Breast epithelium (tissue), 4 donors: ENCODE data around the gene SLC23A3. TPM values are rescaled to one million over a fixed set of nuclear protein-coding genes. Genes with fewer than 3 reads are reported as not detected.

Experiments used
- DNase-seq, 2 donors: peaks; one replicate each; pipeline ENCODE4 v3.0.0-alpha.2; 2019; ENCODE audit warnings: low spot score in 2 of 2
- H3K27ac ChIP-seq, 2 donors: fragments of 200-600 bp; sonication (generic) in 1 of 2; one replicate each; pipeline ENCODE4 v1.5.1; 2016 to 2019; ENCODE audit warnings: mild to moderate bottlenecking in 1 of 2
- H3K27me3 ChIP-seq, 2 donors: fragments of 200-600 bp; sonication (generic) in 1 of 2; one replicate each; pipeline versions ENCODE4 v1.5.1 to v1.6.0; 2017 to 2019; ENCODE audit warnings: control low read depth in 1 of 2, mild to moderate bottlenecking in 1 of 2
- H3K36me3 ChIP-seq: fragments of 200-600 bp; one replicate; pipeline ENCODE4 v1.5.1; 2019
- H3K4me1 ChIP-seq, 2 donors: fragments of 200-600 bp; sonication (generic); one replicate each; pipeline ENCODE4 v1.5.1; 2016 to 2019; ENCODE audit warnings: control low read depth in 1 of 2
- H3K4me3 ChIP-seq, 3 donors: fragments of 200-600 bp; sonication (generic); 1 replicate in 2 of 3; 2 replicates in 1 of 3; pipeline ENCODE4 v1.5.1; 2016 to 2019; ENCODE audit warnings: mild to moderate bottlenecking in 3 of 3, moderate library complexity in 2 of 3
- H3K9me3 ChIP-seq, 2 donors: fragments of 200-600 bp; sonication (generic) in 1 of 2; one replicate each; pipeline ENCODE4 v1.5.1; 2016 to 2019; ENCODE audit warnings: control low read depth in 1 of 2
- POLR2A ChIP-seq: fragments of 450-650 bp; IDR thresholded peaks from one replicate; pipeline ENCODE4 v1.6.1; 2016; ENCODE audit warnings: antibody characterized with exemption, mild to moderate bottlenecking, moderate library complexity
- POLR2AphosphoS5 ChIP-seq, 3 donors: sonication (generic); formaldehyde crosslinking; IDR thresholded peaks; one replicate each; pipeline ENCODE4 v1.6.1; 2017; ENCODE audit warnings: antibody characterized with exemption in 3 of 3
- intact Hi-C: fragments of 100-400 bp; cut with DNase I; formaldehyde crosslinking; loops from one replicate; pipeline ENCODE4 v1.15.1; 2023; ENCODE audit warnings: low total_unique reads
- total RNA-seq, 3 donors: library from RNA; depleted of rRNA; stranded (reverse); fragments of >200 nt; gene quantifications; one replicate each; pipeline ENCODE4 v1.1.0, GENCODE V29; 2016
- TF ChIP-seq, protein P1 (sequence below), 3 donors: fragments of 450-650 bp; IDR thresholded peaks; one replicate each; pipeline ENCODE4 v1.5.1; 2016 to 2017; ENCODE audit warnings: antibody characterized with exemption in 3 of 3, mild to moderate bottlenecking in 3 of 3, moderate library complexity in 3 of 3

Gene SLC23A3
- total RNA-seq, 3 donors from 2014 or later: 0.48 to 3.4 (median 2.0) TPM

DNA sequence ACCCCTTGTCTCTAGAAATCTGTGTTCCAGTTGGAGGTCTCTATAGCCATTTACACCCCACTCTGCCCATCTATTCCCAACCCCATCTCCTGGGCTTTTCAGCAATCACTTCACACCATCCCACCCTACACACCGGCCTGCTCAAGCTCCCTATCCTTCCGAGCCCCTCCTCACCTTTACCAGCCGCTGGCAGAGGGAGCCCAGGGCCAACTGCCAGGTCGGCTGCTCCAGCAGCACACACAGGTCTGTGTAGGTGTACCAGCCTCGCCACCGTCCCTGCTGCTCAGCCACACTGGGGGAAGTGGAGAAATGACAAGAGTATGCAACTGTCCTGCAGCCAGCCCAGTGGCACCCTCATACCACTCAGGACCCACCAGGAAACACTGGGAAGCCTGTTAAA lies 3.3 kb upstream of the SLC23A3 start:
- TF ChIP-seq POLR2AphosphoS5 (IDR thresholded peaks at IDR 0.05): no peak
- Histone ChIP-seq H3K4me1 (peaks cover 0 to 9% of the 10 kb centered on the region in 2 donors), H3K27ac (no peak overlapping the region), H3K9me3 (no peaks in the 10 kb centered on the region), H3K36me3 (no peaks in the 10 kb centered on the region), H3K27me3 (no peaks in the 10 kb centered on the region), H3K4me3 (no peak overlapping the region)
- intact Hi-C loops: loop anchor here (10.0 kb wide), 1 partner anchor 512 kb away; no protein-coding TSS in a partner anchor
- DNase-seq: no peak

DNA sequence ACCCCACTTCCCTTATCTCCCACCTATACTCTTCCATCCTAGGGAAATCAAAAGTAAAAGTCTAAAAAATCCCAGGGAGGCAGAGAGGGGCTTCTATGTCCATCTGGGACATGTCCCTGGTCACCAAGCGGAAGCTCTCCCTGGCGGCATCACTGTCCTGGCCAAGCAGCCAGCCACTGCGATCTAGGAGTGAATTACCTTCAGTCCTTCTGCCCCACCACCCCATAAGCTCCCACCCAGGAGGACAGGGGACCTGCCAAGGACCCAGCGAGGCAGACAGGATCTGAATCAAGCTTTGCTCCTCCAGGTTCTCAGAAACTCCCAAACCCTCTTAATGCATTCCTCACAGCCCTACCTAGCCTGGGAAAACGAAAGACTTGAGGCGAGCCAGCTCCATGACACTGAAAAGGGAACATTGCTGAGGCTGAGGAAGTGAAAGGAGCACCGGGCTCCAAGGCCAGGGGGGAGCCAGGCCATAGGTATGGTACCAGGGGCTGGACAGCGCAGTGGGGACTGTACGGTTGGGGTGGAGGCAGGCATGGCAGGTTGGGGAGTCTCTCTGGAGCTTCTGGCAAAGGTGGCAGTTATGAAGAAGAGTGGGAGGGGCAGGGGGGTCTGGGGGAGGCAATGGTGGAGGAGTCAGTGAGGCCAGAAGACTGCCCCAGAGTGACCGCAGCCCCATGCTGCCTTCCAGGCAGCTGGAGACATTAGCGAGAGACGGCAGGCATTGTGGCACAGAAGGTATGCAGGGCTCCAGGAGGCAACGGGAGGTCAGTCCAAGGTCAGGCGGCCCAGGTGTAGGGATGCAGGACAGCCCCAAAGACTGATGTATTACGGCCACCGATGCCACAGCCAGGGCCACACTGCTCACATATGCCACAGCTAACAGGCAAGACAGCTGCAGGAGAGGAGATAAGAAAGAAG lies 2.7 kb upstream of the SLC23A3 start:
- Histone ChIP-seq H3K27ac (peak overlapping the region; percentile 71 to 78), H3K27me3 (no peaks in the 10 kb centered on the region), H3K36me3 (no peaks in the 10 kb centered on the region), H3K9me3 (no peaks in the 10 kb centered on the region), H3K4me1 (peaks cover 0 to 9% of the 10 kb centered on the region in 2 donors), H3K4me3 (no peak overlapping the region)
- TF ChIP-seq POLR2A (no peak), POLR2AphosphoS5 (IDR thresholded peaks at IDR 0.05) (no peak)
- TF ChIP-seq, protein P1, sequence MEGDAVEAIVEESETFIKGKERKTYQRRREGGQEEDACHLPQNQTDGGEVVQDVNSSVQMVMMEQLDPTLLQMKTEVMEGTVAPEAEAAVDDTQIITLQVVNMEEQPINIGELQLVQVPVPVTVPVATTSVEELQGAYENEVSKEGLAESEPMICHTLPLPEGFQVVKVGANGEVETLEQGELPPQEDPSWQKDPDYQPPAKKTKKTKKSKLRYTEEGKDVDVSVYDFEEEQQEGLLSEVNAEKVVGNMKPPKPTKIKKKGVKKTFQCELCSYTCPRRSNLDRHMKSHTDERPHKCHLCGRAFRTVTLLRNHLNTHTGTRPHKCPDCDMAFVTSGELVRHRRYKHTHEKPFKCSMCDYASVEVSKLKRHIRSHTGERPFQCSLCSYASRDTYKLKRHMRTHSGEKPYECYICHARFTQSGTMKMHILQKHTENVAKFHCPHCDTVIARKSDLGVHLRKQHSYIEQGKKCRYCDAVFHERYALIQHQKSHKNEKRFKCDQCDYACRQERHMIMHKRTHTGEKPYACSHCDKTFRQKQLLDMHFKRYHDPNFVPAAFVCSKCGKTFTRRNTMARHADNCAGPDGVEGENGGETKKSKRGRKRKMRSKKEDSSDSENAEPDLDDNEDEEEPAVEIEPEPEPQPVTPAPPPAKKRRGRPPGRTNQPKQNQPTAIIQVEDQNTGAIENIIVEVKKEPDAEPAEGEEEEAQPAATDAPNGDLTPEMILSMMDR (IDR thresholded peaks at IDR 0.05): no peak
- DNase-seq: no peak
- intact Hi-C loops: loop anchor here (10.0 kb wide), 1 partner anchor 512 kb away; no protein-coding TSS in a partner anchor

DNA sequence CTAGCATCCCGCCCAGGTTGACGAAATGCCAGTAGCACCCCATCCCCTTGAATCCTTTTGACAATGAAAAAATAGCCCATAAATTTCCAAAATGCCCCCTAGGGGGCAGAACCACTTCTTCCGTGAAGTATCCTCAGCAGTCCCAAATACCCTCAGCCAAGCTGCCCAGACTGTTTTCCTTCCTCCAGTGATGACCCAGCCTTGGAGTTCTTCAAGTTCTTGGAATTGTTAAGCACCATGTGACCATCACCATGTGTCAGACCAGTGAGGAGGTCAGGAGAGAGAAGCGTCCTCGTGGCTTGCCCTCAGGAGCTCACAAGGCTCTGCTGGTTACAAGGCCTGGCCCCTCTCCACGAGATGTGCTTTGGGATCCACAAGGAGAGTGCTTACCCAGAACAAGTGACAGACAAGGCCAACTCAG lies 1.4 kb upstream of the SLC23A3 start:
- TF ChIP-seq POLR2AphosphoS5 (IDR thresholded peaks at IDR 0.05) (peak in 2 of 3 donors; percentile 45), POLR2A (no peak)
- TF ChIP-seq, protein P1 (IDR thresholded peaks at IDR 0.05): peak; percentile 68 to 73 (median 72)
- intact Hi-C loops: loop anchor here (10.0 kb wide), 1 partner anchor 514 kb away; no protein-coding TSS in a partner anchor
- peak overlapping the region; percentile 71 to 78 for H3K27ac ChIP-seq
- peak in 1 of 2 donors; percentile 57 for DNase-seq
- H3K9me3 ChIP-seq: no peaks in the 10 kb centered on the region
- no peak overlapping the region for H3K4me3 ChIP-seq
- no peaks in the 10 kb centered on the region for H3K27me3 ChIP-seq
- H3K4me1 ChIP-seq: peaks cover 0 to 9% of the 10 kb centered on the region in 2 donors
- H3K36me3 ChIP-seq: no peaks in the 10 kb centered on the region

DNA sequence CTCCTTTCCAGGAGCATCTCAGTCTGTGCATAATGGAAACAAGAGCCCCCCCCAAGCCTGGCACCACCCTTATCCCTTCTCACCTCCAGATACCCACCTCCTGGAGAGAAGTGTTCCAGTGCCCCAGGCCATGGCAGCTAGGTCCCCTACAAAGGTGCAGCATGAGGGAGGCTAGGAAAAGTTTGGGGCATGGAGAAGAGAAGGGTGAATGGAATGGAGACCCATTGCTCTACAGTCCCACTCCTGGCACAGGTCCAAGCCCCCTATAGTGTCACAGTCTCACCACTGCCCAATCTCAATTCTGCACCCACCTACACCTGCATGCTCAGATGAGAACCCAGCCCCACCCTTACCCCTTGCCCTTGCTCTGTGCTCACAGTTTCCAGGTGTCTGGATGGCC lies 897 bp downstream of the SLC23A3 start:
- Histone ChIP-seq H3K4me3 (no peak overlapping the region), H3K9me3 (no peaks in the 10 kb centered on the region), H3K27ac (no peak overlapping the region), H3K27me3 (no peaks in the 10 kb centered on the region), H3K4me1 (no peaks in the 10 kb centered on the region), H3K36me3 (no peaks in the 10 kb centered on the region)
- TF ChIP-seq POLR2AphosphoS5 (IDR thresholded peaks at IDR 0.05) (no peak), POLR2A (no peak)
- TF ChIP-seq, protein P1 (IDR thresholded peaks at IDR 0.05): no peak
- intact Hi-C loops: no loop called here
- no peak for DNase-seq

DNA sequence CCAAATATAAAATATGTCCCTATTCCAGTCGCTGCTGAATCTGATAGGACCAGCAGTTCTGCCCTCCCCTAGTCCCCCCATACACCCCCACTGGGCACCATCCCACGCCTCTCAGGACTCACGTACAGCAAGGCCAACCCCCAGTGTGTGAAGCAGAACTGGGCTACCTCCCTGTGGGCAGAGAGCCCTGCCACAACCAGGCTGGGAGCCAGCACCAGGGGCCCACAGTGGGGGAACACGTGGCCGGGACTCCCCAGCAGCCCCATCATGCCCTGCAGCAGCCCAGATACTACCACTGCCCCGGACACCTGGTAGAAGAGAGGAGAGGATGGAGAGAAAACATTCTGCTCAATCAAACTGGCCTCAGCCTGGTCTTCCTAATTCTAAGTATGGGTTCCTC lies 1.3 kb downstream of the SLC23A3 start:
- H3K27me3 ChIP-seq: no peaks in the 10 kb centered on the region
- H3K27ac ChIP-seq: no peak overlapping the region
- intact Hi-C loops: no loop called here
- no peak for DNase-seq
- no peaks in the 10 kb centered on the region for H3K9me3 ChIP-seq
- H3K36me3 ChIP-seq: no peaks in the 10 kb centered on the region
- H3K4me3 ChIP-seq: no peak overlapping the region
- TF ChIP-seq, protein P1 (IDR thresholded peaks at IDR 0.05): no peak
- TF ChIP-seq POLR2AphosphoS5 (IDR thresholded peaks at IDR 0.05) (no peak), POLR2A (no peak)
- no peaks in the 10 kb centered on the region for H3K4me1 ChIP-seq
